RWPE1 (cell line): Measurements from ENCODE around the gene EFCAB5.

Experiments used
- CTCF ChIA-PET: fragments of 350-600 bp; sonication (Branson Sonifier 250); formaldehyde crosslinking; extraction: SDS; loops from one replicate; lab custom pipeline; 2021; lab: Yijun Ruan, JAX
- POLR2A ChIA-PET: fragments of 400-600 bp; formaldehyde crosslinking; extraction: SDS; loops from one replicate; lab custom pipeline; 2020; ENCODE audit warnings: antibody characterized with exemption; ENCODE audit not compliant: low non-redundant PET; lab: Yijun Ruan, JAX
- DNase-seq: peaks from one replicate; pipeline ENCODE4 v3.0.0; 2012; ENCODE audit warnings: low spot score
- H3K27ac ChIP-seq: fragments of 450-650 bp; 2 replicates; pipeline ENCODE4 v1.5.1; 2017
- TF ChIP-seq, protein P1 (sequence below): fragments of 450-650 bp; conservative IDR thresholded peaks from 2 replicates; pipeline ENCODE4 v1.5.1; 2017; ENCODE audit warnings: low read depth, mild to moderate bottlenecking

The EFCAB5 gene

DNA sequence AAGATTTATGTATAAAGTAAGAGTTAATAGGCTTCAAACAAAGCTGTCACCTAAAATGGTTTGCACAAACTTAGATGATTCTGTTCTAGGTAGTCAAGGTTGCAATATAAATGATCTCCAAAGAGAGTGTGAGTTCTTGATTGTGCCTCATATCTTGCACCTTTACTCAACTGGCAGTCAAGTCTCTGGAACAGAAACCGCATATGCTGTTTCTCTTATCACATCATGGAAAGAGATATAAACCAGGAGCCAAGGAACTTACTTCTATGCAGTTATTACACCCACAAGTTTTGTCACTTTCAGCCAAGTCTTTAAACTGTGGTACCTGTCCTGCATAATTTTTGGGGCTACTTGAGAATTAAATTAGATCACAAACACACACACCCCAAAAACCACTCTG lies 16.6 kb upstream of the EFCAB5 start:
- CTCF ChIA-PET = no interaction called here
- no peak for DNase-seq
- TF ChIP-seq, protein P1, sequence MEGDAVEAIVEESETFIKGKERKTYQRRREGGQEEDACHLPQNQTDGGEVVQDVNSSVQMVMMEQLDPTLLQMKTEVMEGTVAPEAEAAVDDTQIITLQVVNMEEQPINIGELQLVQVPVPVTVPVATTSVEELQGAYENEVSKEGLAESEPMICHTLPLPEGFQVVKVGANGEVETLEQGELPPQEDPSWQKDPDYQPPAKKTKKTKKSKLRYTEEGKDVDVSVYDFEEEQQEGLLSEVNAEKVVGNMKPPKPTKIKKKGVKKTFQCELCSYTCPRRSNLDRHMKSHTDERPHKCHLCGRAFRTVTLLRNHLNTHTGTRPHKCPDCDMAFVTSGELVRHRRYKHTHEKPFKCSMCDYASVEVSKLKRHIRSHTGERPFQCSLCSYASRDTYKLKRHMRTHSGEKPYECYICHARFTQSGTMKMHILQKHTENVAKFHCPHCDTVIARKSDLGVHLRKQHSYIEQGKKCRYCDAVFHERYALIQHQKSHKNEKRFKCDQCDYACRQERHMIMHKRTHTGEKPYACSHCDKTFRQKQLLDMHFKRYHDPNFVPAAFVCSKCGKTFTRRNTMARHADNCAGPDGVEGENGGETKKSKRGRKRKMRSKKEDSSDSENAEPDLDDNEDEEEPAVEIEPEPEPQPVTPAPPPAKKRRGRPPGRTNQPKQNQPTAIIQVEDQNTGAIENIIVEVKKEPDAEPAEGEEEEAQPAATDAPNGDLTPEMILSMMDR = no peak
- no peak overlapping the region for H3K27ac ChIP-seq
- POLR2A ChIA-PET = no interaction called here

DNA sequence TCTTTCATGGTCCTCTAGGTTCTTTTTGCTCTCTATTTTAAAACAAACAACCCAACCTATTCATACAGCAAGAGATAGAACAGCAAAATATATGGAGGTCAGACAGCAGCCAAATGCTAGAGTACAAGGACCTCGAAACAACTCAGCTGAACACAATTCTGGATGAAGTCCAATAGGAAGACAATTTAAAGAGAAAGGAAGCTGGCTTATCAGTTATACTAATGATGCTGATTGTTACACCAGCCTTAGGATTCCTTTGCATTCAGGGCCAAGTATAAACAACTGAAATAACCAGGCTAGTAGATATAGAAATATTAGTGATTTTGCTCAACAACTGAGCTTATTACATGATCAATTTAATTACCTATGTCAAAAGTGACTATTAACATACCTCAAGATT lies 13.9 kb upstream of the EFCAB5 start:
- TF ChIP-seq, protein P1 = no peak
- ChIA-PET POLR2A (no interaction called here), CTCF (interaction anchor here (0.6 kb wide), 1 partner anchor 330 kb away, joined by 3 read pairs; no protein-coding TSS in a partner anchor)
- DNase-seq = no peak
- no peak overlapping the region for H3K27ac ChIP-seq

DNA sequence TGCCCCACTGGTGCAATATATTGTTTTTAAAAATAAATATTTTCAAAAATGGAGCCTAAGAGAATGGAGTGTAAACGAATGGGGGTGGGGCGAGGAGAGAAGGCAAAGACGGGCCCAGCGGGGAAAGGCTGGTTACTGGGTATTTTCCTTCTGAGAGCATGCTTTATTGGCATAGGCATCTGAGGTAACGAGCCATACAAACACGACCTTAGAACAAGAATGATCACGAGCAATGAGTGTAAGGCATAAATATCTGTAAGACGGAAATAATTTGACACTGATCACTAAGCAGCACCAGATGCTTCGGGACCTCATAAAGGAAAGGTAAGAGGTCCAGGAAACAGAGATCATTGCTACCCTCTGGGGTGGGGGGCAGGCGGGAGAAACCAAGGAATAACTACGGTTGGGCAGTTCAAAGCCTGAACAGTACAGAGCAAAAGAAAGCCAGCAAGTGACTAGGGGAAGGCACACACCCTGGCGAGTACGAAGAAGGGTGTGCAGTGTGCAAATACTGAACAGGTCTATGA lies 12.4 kb upstream of the EFCAB5 start:
- TF ChIP-seq, protein P1 = no peak
- peak; percentile 30 for DNase-seq
- H3K27ac ChIP-seq = peak overlapping the region; percentile 96
- CTCF ChIA-PET = interaction anchor here (0.6 to 2.9 kb wide), 2 partner anchors 42 to 120 kb away, joined by 3 to 73 read pairs; no protein-coding TSS in a partner anchor
- POLR2A ChIA-PET = no interaction called here

DNA sequence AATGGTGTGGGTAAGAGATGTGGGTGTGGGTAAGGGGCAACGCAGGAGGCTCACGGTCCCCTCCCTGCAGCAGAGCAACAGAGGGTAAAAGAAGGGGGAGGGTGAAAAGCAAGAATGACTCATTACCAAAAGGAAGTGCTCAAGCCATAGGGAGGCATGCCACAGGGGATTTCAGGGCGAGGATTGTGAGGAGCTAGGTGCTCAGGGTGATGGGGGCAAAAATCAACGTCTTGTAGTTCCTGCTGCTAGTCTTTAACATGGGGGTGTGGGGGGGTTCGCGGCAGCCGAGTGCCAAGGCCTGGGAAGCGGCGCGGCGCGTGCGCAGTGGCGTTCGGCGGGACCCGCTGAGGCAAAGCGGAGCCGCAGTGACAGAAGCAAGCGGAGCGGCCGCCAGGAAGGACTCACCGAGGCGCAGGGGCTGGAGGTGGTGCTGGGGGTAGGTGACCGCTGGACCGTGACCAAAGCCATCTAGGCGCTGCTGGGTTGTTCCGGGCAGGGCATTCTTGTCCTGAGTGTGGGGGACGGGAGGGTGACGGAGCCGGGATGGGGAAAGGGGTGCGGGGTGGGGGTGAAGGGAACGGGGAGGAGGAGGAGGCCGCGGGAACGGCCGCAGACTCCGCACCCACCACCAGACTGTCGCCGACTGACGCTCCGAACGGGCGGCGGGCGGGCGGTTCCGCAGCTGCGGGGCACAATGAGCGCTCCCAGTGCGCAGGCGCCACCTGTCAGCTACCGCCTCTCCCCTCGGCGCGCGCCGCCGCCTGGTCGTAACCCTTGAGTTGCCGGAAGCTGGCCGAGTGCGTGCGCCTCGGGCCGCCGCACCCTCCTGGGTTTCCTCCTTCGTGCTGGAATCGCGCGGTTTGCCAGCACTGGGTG lies 11.7 kb upstream of the EFCAB5 start, which contains the start of gene SSH2:
Gene SSH2, minus strand, starts transcription at position 696 of the 876 bp plus-strand sequence. Its CDS starts 228 bp downstream, at position 468.
- POLR2A ChIA-PET = interaction anchor here (0.6 to 1.3 kb wide), 4 partner anchors 122 to 302 kb away, joined by 3 to 7 read pairs (median 3); no protein-coding TSS in a partner anchor
- peak within 1 kb of the TSS; percentile 96 for H3K27ac ChIP-seq
- peak; percentile 79 for DNase-seq
- CTCF ChIA-PET = interaction anchor here (0.6 to 2.9 kb wide), 6 partner anchors 9 to 430 kb away, joined by 3 to 73 read pairs (median 8); partner anchors contain the start of gene EFCAB5
- TF ChIP-seq, protein P1 = no peak

DNA sequence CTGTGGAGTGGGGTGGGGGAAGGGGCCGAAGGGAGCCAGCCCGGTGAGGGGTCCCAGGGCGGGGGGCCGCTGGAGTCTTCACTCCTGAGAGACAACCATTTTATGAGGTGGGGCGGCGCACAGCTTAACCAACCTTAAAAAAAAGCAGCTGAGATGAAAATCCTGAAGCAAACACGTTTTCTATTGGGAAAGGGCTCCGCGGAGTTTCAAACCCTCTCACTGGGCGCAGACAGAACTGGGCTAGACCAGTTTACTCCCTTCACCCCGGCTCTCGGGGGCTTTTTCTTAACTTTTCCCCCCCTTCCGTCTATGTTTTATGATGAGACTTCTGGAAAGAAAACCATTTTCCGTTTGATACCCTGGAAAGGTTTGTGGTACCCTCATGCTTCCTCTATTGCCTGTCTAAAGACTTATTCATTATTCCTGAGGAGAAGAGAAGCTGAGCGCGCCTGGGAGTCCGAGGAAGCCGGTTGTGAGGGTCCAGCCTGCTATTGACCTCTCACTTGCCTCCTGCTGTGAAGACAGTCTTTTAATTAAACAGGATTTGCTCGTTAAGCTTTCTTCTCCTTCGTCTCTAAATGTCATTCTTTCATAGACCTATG lies 10.9 kb upstream of the EFCAB5 start:
- DNase-seq = no peak
- TF ChIP-seq, protein P1 = no peak
- POLR2A ChIA-PET = interaction anchor here (0.6 to 1.3 kb wide), 3 partner anchors 123 to 301 kb away, joined by 3 to 7 read pairs (median 3); no protein-coding TSS in a partner anchor
- H3K27ac ChIP-seq = peak overlapping the region; percentile 96
- CTCF ChIA-PET = interaction anchor here (0.6 to 2.9 kb wide), 17 partner anchors 9 to 430 kb away, joined by 3 to 73 read pairs (median 6); partner anchors contain the start of gene EFCAB5
